ENCODE data around the gene SCRN2.
A peak's percentile ranks its signal among the peaks of the same experiment; 100 is the strongest.

SCRN2 gene

DNA sequence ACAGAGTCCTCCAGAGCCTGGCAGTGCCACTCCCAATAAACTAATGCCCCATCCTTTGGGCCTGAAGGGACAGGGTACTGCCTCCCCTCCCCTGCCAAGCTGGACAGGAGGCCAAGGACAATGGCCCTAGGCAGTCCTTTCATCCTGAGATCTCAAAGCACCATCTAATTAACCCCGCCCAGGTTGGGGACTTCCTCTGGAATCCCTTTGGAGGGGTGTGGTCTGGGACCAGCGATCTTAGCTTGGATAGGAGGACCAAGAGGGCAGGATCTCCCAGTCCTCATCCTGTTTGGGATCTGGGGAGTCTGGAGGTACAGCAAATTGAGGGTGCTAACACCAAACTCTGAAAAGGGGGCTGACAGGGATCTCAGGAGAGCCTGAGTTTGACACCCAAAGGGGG lies 28.0 kb upstream of the SCRN2 start:
- Histone ChIP-seq H3K36me3 (ENCODE audit: insufficient read depth, low read length) (no peaks in the 10 kb centered on the region), H3K27me3 (ENCODE audit: insufficient read depth, low read length) (peaks cover 56% of the 10 kb centered on the region), H3K4me1 (ENCODE audit: control insufficient read depth, insufficient read depth, low read length, unreplicated experiment) (no peaks in the 10 kb centered on the region), H3K27ac (ENCODE audit: low read depth, low read length) (no peak overlapping the region), H3K79me2 (ENCODE audit: control insufficient read depth, insufficient read depth, low read length, unreplicated experiment) (no peaks in the 10 kb centered on the region), H3K4me3 (ENCODE audit: low read depth, low read length) (no peak overlapping the region), H2AFZ (ENCODE audit: low read length, unreplicated experiment) (no peak overlapping the region)

GRCh38 chr17:47867813-47868533 lies 26.9 kb upstream of the SCRN2 start:
- Histone ChIP-seq H2AFZ (ENCODE audit: low read length, unreplicated experiment) (no peak overlapping the region), H3K27ac (ENCODE audit: low read depth, low read length) (no peak overlapping the region), H3K4me1 (ENCODE audit: control insufficient read depth, insufficient read depth, low read length, unreplicated experiment) (peaks cover 4% of the 10 kb centered on the region), H3K36me3 (ENCODE audit: insufficient read depth, low read length) (no peaks in the 10 kb centered on the region), H3K27me3 (ENCODE audit: insufficient read depth, low read length) (peaks cover 45% of the 10 kb centered on the region), H3K4me3 (ENCODE audit: low read depth, low read length) (no peak overlapping the region), H3K79me2 (ENCODE audit: control insufficient read depth, insufficient read depth, low read length, unreplicated experiment) (no peaks in the 10 kb centered on the region)

- peaks cover 35% of the 10 kb centered on the region for H3K27me3 ChIP-seq (ENCODE audit: insufficient read depth, low read length)
- H3K79me2 ChIP-seq (ENCODE audit: control insufficient read depth, insufficient read depth, low read length, unreplicated experiment) = no peaks in the 10 kb centered on the region
- H3K27ac ChIP-seq (ENCODE audit: low read depth, low read length) = no peak overlapping the region
- no peaks in the 10 kb centered on the region for H3K36me3 ChIP-seq (ENCODE audit: insufficient read depth, low read length)
- H2AFZ ChIP-seq (ENCODE audit: low read length, unreplicated experiment) = no peak overlapping the region
- peaks cover 11% of the 10 kb centered on the region for H3K4me1 ChIP-seq (ENCODE audit: control insufficient read depth, insufficient read depth, low read length, unreplicated experiment)
- H3K4me3 ChIP-seq (ENCODE audit: low read depth, low read length) = no peak overlapping the region
Measured at GRCh38 chr17:47866941-47867340, 25.9 kb upstream of the SCRN2 start.

- Histone ChIP-seq H3K27me3 (ENCODE audit: insufficient read depth, low read length) (peaks cover 15% of the 10 kb centered on the region), H2AFZ (ENCODE audit: low read length, unreplicated experiment) (no peak overlapping the region), H3K4me1 (ENCODE audit: control insufficient read depth, insufficient read depth, low read length, unreplicated experiment) (peaks cover 11% of the 10 kb centered on the region), H3K79me2 (ENCODE audit: control insufficient read depth, insufficient read depth, low read length, unreplicated experiment) (no peaks in the 10 kb centered on the region), H3K27ac (ENCODE audit: low read depth, low read length) (no peak overlapping the region), H3K4me3 (ENCODE audit: low read depth, low read length) (no peak overlapping the region), H3K36me3 (ENCODE audit: insufficient read depth, low read length) (no peaks in the 10 kb centered on the region)
Measured at GRCh38 chr17:47864791-47865216, 23.7 kb upstream of the SCRN2 start.

DNA sequence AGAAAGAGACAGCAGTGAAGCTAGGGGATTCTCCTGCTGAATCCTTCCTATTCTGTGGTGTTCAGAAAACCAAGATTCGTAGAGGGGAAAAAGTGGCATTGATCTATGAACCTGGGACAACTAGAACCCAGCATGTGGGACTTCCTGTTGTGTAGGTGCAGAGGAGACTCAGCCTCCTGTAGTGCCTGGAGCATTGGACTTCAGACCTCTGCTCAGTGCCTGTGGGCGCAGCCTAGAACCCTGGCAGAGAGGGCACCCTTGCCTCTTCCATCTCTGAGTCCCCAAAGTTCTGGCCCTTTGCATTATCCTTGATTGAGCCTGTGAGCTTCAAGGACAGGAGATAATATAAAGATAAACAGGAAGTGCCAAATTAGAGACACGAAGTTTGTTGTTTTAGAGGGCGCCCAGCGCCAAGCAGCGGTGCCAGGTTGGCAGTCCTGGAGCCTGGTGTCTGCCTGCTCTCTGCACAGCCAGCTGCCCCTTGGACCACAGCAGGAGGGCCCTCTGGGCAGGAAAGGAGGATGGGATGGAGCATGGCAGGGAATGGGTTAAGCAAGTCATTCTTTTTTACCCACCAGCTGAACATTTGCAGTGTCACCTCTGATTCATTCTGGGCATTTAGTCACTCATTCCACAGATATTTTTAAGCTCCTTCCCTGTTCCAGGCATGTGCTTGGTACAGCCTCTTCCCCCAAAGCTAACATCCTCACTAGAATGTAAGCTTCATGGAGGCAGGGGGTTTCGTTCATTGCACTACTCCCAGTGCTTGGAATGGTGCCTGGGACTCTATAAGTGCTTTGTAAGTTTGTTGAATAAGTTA lies 21.8 kb upstream of the SCRN2 start:
- Histone ChIP-seq H3K27ac (ENCODE audit: low read depth, low read length) (peak overlapping the region; percentile 53), H3K4me1 (ENCODE audit: control insufficient read depth, insufficient read depth, low read length, unreplicated experiment) (peaks cover 11% of the 10 kb centered on the region), H3K4me3 (ENCODE audit: low read depth, low read length) (0 out of 2 replicates have a peak overlapping the region, but pooled peaks have one; percentile 5), H3K79me2 (ENCODE audit: control insufficient read depth, insufficient read depth, low read length, unreplicated experiment) (no peaks in the 10 kb centered on the region), H3K36me3 (ENCODE audit: insufficient read depth, low read length) (no peaks in the 10 kb centered on the region), H3K27me3 (ENCODE audit: insufficient read depth, low read length) (no peaks in the 10 kb centered on the region), H2AFZ (ENCODE audit: low read length, unreplicated experiment) (peak overlapping the region; percentile 77)

DNA sequence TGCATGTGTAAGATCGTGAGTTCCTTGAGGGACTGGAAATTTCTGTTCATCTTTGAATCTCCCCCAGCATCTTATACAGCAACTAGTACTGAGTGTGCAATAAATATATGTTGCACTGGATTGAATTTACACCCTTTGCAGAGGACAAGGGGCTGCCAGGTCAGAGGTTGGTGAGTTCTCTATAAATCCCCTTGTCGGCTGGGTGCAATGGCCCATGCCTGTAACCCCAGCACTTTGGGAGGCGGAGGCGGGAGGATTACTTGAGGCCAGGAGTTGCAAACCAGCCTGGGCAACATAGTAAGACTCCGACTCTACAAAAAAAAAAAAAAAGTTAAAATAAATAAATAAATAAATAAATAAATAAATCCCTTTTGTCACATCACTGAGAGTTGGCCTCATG lies 19.3 kb upstream of the SCRN2 start:
- no peak overlapping the region for H2AFZ ChIP-seq (ENCODE audit: low read length, unreplicated experiment)
- H3K36me3 ChIP-seq (ENCODE audit: insufficient read depth, low read length) = no peaks in the 10 kb centered on the region
- no peak overlapping the region for H3K27ac ChIP-seq (ENCODE audit: low read depth, low read length)
- H3K79me2 ChIP-seq (ENCODE audit: control insufficient read depth, insufficient read depth, low read length, unreplicated experiment) = no peaks in the 10 kb centered on the region
- peaks cover 17% of the 10 kb centered on the region for H3K27me3 ChIP-seq (ENCODE audit: insufficient read depth, low read length)
- H3K4me3 ChIP-seq (ENCODE audit: low read depth, low read length) = no peak overlapping the region
- H3K4me1 ChIP-seq (ENCODE audit: control insufficient read depth, insufficient read depth, low read length, unreplicated experiment) = peaks cover 11% of the 10 kb centered on the region

DNA sequence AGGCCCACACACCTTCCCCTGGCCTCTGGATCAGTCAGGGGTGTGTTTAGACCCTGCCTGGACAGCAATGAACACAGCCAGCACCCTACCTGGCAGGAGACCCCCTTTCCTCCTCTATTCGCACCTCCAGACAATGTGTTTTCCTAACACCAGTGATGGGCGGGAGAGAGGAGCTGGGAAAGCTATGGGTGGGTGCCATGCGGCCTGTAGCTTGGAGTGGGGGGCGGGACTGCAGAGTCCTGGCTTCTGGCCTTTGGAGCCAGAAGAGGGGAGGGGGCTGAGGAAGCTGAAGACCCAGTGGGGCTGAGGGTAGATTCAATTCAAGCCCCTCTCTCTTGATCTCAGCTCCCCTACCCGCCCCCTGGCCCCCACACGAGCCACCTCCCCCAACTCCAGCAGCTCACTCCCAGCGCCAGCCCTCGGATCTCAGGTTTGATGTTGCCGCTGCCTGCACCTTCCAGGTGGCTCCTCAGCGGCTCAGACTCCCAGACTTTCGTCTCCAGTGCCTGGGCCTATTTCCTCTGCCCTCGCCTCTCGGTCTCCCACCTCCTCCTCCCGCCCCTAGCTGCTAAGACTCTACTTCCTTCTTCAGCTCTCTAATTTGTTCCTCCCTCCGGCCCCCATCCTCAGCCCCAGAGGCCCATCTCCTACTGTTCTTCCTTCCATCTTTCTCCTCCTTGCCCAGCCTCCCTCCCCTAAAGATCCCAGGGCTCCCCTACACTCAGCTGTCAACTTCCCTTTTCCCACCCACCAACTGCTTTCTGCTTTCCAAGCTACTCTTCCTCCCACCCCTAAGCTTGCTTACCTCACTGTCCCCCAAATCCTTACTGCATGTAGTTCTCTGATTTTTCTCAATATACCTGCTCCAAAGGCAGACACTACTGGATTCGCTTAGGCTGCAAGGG lies 16.7 kb upstream of the SCRN2 start:
- no peak overlapping the region for H3K4me3 ChIP-seq (ENCODE audit: low read depth, low read length)
- no peaks in the 10 kb centered on the region for H3K79me2 ChIP-seq (ENCODE audit: control insufficient read depth, insufficient read depth, low read length, unreplicated experiment)
- H3K4me1 ChIP-seq (ENCODE audit: control insufficient read depth, insufficient read depth, low read length, unreplicated experiment) = peaks cover 6% of the 10 kb centered on the region
- H2AFZ ChIP-seq (ENCODE audit: low read length, unreplicated experiment) = no peak overlapping the region
- no peaks in the 10 kb centered on the region for H3K36me3 ChIP-seq (ENCODE audit: insufficient read depth, low read length)
- peaks cover 43% of the 10 kb centered on the region for H3K27me3 ChIP-seq (ENCODE audit: insufficient read depth, low read length)
- no peak overlapping the region for H3K27ac ChIP-seq (ENCODE audit: low read depth, low read length)

- H3K27me3 ChIP-seq (ENCODE audit: insufficient read depth, low read length) = peaks cover 52% of the 10 kb centered on the region
- H2AFZ ChIP-seq (ENCODE audit: low read length, unreplicated experiment) = no peak overlapping the region
- H3K4me1 ChIP-seq (ENCODE audit: control insufficient read depth, insufficient read depth, low read length, unreplicated experiment) = peaks cover 8% of the 10 kb centered on the region
- no peak overlapping the region for H3K27ac ChIP-seq (ENCODE audit: low read depth, low read length)
- H3K4me3 ChIP-seq (ENCODE audit: low read depth, low read length) = no peak overlapping the region
- H3K79me2 ChIP-seq (ENCODE audit: control insufficient read depth, insufficient read depth, low read length, unreplicated experiment) = no peaks in the 10 kb centered on the region
- H3K36me3 ChIP-seq (ENCODE audit: insufficient read depth, low read length) = no peaks in the 10 kb centered on the region
Measured at GRCh38 chr17:47856830-47857229, 15.8 kb upstream of the SCRN2 start.

GRCh38 chr17:47855737-47856136 lies 14.7 kb upstream of the SCRN2 start:
- peaks cover 62% of the 10 kb centered on the region for H3K27me3 ChIP-seq (ENCODE audit: insufficient read depth, low read length)
- H3K4me1 ChIP-seq (ENCODE audit: control insufficient read depth, insufficient read depth, low read length, unreplicated experiment) = peaks cover 10% of the 10 kb centered on the region
- no peak overlapping the region for H3K4me3 ChIP-seq (ENCODE audit: low read depth, low read length)
- no peak overlapping the region for H3K27ac ChIP-seq (ENCODE audit: low read depth, low read length)
- no peaks in the 10 kb centered on the region for H3K79me2 ChIP-seq (ENCODE audit: control insufficient read depth, insufficient read depth, low read length, unreplicated experiment)
- no peak overlapping the region for H2AFZ ChIP-seq (ENCODE audit: low read length, unreplicated experiment)
- no peaks in the 10 kb centered on the region for H3K36me3 ChIP-seq (ENCODE audit: insufficient read depth, low read length)

GRCh38 chr17:47853616-47854015 lies 12.5 kb upstream of the SCRN2 start:
- H3K79me2 ChIP-seq (ENCODE audit: control insufficient read depth, insufficient read depth, low read length, unreplicated experiment) = no peaks in the 10 kb centered on the region
- peaks cover 83% of the 10 kb centered on the region for H3K27me3 ChIP-seq (ENCODE audit: insufficient read depth, low read length)
- no peaks in the 10 kb centered on the region for H3K36me3 ChIP-seq (ENCODE audit: insufficient read depth, low read length)

More at GRCh38 chr17:47853616-47854015, 12.5 kb upstream of the SCRN2 start:
- H3K4me1 ChIP-seq (ENCODE audit: control insufficient read depth, insufficient read depth, low read length, unreplicated experiment) = peaks cover 10% of the 10 kb centered on the region
- H3K4me3 ChIP-seq (ENCODE audit: low read depth, low read length) = no peak overlapping the region
- no peak overlapping the region for H3K27ac ChIP-seq (ENCODE audit: low read depth, low read length)
- H2AFZ ChIP-seq (ENCODE audit: low read length, unreplicated experiment) = no peak overlapping the region

Measured in ACC112 (cell line).